Parathyroid adenoma (tissue), 2 donors: ENCODE data around the gene CPB2.
A peak's percentile ranks its signal among the peaks of the same experiment; 100 is the strongest.

ENCODE experiments used
- H2AFZ ChIP-seq: fragments of 300-600 bp; sonication (generic); one replicate; pipeline ENCODE4 v1.7.0; 2017; ENCODE audit warnings: antibody characterized with exemption, mild to moderate bottlenecking
- H3K27ac ChIP-seq: fragments of 300-600 bp; sonication (generic); one replicate; pipeline ENCODE4 v1.7.0; 2017
- H3K27me3 ChIP-seq: fragments of 300-600 bp; sonication (generic); one replicate; pipeline ENCODE4 v1.7.0; 2017; ENCODE audit warnings: low read length; ENCODE audit not compliant: control insufficient read depth, insufficient read depth
- H3K36me3 ChIP-seq: fragments of 300-600 bp; sonication (generic); one replicate; pipeline ENCODE4 v1.7.0; 2017; ENCODE audit warnings: low read length; ENCODE audit not compliant: control insufficient read depth, insufficient read depth
- H3K4me1 ChIP-seq: fragments of 300-600 bp; sonication (generic); one replicate; pipeline ENCODE4 v1.7.0; 2017; ENCODE audit warnings: control low read depth
- H3K4me2 ChIP-seq: fragments of 300-600 bp; sonication (generic); one replicate; pipeline ENCODE4 v1.7.0; 2017; ENCODE audit warnings: low read length
- H3K4me3 ChIP-seq: fragments of 300-600 bp; sonication (generic); one replicate; pipeline ENCODE4 v1.7.0; 2017; ENCODE audit warnings: low read depth, low read length
- H3K79me2 ChIP-seq: fragments of 300-600 bp; sonication (generic); one replicate; pipeline ENCODE4 v1.7.0; 2017; ENCODE audit warnings: control low read depth
- H3K9ac ChIP-seq: fragments of 300-600 bp; sonication (generic); one replicate; pipeline ENCODE4 v1.7.0; 2017; ENCODE audit warnings: mild to moderate bottlenecking
- H3K9me3 ChIP-seq: fragments of 300-600 bp; sonication (generic); one replicate; pipeline ENCODE4 v1.7.0; 2017; ENCODE audit warnings: low read length; ENCODE audit not compliant: control insufficient read depth
- TF ChIP-seq, protein P1 (sequence below): fragments of 300-600 bp; sonication (generic); IDR thresholded peaks from one replicate; pipeline ENCODE4 v1.7.0; 2017; ENCODE audit warnings: antibody characterized with exemption, mild to moderate bottlenecking
- donor health status: primary hyperparathyroidism.

The CPB2 gene

DNA sequence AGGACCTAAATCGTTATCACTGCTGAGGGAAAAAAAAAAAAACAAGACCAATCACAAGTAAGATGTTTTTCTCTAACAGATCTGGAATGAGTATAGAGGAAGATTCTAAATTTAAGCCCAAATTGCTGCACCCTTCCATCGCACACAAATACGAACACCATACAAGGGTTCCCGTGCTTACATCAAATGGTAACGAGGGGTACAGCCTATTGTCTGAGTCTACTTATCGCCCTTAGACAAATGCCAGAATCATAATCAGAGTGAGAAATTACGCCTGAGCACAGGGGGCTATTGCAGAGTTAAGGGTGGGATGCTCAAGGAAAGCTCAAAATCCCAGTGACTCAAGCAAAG is 52.9 kb downstream of the CPB2 start:
- Histone ChIP-seq H3K27ac (peak overlapping the region; percentile 91), H3K4me2 (peak overlapping the region; percentile 99), H3K4me1 (no peaks in the 10 kb centered on the region), H3K36me3 (no peaks in the 10 kb centered on the region), H3K79me2 (peaks cover 16% of the 10 kb centered on the region), H3K9me3 (no peaks in the 10 kb centered on the region), H3K4me3 (peak overlapping the region; percentile 99), H3K9ac (peak overlapping the region; percentile 49), H2AFZ (peak overlapping the region; percentile 90), H3K27me3 (no peaks in the 10 kb centered on the region)
- TF ChIP-seq, protein P1, sequence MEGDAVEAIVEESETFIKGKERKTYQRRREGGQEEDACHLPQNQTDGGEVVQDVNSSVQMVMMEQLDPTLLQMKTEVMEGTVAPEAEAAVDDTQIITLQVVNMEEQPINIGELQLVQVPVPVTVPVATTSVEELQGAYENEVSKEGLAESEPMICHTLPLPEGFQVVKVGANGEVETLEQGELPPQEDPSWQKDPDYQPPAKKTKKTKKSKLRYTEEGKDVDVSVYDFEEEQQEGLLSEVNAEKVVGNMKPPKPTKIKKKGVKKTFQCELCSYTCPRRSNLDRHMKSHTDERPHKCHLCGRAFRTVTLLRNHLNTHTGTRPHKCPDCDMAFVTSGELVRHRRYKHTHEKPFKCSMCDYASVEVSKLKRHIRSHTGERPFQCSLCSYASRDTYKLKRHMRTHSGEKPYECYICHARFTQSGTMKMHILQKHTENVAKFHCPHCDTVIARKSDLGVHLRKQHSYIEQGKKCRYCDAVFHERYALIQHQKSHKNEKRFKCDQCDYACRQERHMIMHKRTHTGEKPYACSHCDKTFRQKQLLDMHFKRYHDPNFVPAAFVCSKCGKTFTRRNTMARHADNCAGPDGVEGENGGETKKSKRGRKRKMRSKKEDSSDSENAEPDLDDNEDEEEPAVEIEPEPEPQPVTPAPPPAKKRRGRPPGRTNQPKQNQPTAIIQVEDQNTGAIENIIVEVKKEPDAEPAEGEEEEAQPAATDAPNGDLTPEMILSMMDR: no peak

DNA sequence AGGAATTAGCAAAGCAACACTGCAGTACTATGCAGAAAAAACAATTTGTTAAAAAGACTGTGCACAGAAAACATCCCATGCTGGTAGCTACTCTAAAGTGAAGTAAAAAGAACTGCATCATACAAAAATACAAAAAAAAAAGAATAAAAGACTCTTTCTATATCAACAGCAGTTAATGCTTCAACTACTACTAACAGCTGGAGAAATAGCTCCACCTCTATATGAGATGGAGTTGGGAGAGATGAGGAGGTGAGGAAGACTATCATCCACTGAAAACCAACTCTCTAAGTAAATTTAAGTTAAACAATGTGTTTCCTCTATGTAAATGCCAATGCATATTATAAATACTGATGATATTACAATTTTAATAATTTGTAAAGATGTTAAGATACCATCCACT is 54.1 kb downstream of the CPB2 start:
- no peak overlapping the region for H3K9ac ChIP-seq
- H3K4me3 ChIP-seq: no peak overlapping the region
- H3K9me3 ChIP-seq: no peaks in the 10 kb centered on the region
- TF ChIP-seq, protein P1: no peak
- peaks cover 16% of the 10 kb centered on the region for H3K79me2 ChIP-seq
- H3K27ac ChIP-seq: no peak overlapping the region
- H3K4me2 ChIP-seq: peak overlapping the region; percentile 30
- H3K27me3 ChIP-seq: no peaks in the 10 kb centered on the region
- no peak overlapping the region for H2AFZ ChIP-seq
- no peaks in the 10 kb centered on the region for H3K4me1 ChIP-seq
- H3K36me3 ChIP-seq: no peaks in the 10 kb centered on the region

DNA sequence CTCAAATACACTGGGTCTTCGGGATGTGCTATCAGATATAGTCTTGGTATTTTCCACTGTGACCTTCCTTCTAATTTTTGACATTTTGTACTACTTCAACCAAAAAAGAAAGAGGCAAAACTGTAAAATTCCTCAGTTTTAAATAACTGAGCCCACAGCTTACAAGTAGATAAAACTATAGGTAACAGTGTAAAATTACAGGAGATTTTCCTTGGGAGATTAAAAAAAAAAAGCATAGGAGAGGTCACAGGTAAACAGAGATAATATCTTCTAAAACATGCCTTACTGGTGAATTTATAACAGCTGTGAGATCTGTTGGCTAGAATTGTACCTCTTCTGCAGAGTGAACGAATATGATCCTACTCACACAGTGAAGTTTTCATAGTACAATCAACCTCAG is 59.4 kb downstream of the CPB2 start:
- H3K4me2 ChIP-seq: peak overlapping the region; percentile 43
- no peak overlapping the region for H2AFZ ChIP-seq
- TF ChIP-seq, protein P1: no peak
- no peak overlapping the region for H3K9ac ChIP-seq
- H3K4me1 ChIP-seq: peaks cover 5% of the 10 kb centered on the region
- peak overlapping the region; percentile 57 for H3K27ac ChIP-seq
- no peaks in the 10 kb centered on the region for H3K36me3 ChIP-seq
- H3K4me3 ChIP-seq: peak overlapping the region; percentile 1
- H3K79me2 ChIP-seq: peaks cover 12% of the 10 kb centered on the region
- H3K9me3 ChIP-seq: no peaks in the 10 kb centered on the region
- no peaks in the 10 kb centered on the region for H3K27me3 ChIP-seq

DNA sequence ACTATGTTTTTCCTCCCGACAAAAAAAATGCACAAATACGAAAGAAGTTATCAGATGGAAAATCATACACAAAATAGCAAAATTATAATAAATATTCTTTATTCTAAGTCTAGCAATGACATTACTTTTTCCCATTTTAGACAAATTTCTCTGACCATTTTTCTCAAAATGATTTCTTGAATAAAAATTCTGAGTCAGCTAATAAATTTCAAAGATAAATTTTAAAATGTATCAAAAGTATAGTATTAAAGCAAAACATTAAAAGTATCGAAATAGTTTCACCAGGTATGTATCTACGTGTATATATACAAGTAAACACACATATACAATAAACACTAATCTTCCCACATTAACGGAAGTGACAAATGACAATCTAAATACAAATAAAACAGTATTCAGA is 61.2 kb downstream of the CPB2 start:
- H3K4me2 ChIP-seq: no peak overlapping the region
- no peak overlapping the region for H3K4me3 ChIP-seq
- no peak overlapping the region for H3K9ac ChIP-seq
- no peaks in the 10 kb centered on the region for H3K36me3 ChIP-seq
- no peaks in the 10 kb centered on the region for H3K9me3 ChIP-seq
- TF ChIP-seq, protein P1: no peak
- H3K4me1 ChIP-seq: peaks cover 5% of the 10 kb centered on the region
- H3K79me2 ChIP-seq: peaks cover 7% of the 10 kb centered on the region
- no peaks in the 10 kb centered on the region for H3K27me3 ChIP-seq
- no peak overlapping the region for H3K27ac ChIP-seq
- H2AFZ ChIP-seq: no peak overlapping the region

DNA sequence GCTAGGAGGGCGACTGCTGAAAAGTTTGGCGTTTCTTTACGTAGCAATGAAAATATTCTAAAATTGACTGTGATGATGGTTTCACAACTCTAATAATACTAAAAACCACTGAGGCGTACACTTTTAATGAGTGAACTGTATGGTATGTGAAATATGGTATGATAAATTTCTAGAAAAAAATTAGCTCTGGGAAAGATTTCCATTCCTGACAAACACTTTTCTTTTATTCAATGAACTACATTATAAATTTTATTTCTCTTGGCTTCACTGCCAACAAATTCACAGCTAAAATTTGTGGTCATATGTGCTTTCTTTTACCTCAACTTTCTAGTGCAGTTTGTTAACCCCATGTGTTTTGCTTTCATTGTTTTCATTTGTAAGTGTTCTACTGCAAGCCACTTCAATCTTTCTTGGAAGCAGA is 63.4 kb downstream of the CPB2 start:
- H3K4me2 ChIP-seq: no peak overlapping the region
- TF ChIP-seq, protein P1: no peak
- H3K36me3 ChIP-seq: no peaks in the 10 kb centered on the region
- H3K27ac ChIP-seq: no peak overlapping the region
- no peak overlapping the region for H3K4me3 ChIP-seq
- H3K27me3 ChIP-seq: no peaks in the 10 kb centered on the region
- peaks cover 7% of the 10 kb centered on the region for H3K79me2 ChIP-seq
- H3K9ac ChIP-seq: no peak overlapping the region
- no peak overlapping the region for H2AFZ ChIP-seq
- H3K9me3 ChIP-seq: no peaks in the 10 kb centered on the region
- peaks cover 5% of the 10 kb centered on the region for H3K4me1 ChIP-seq
